ENCODE results near the gene MLN. TPM values are rescaled to one million over a fixed set of nuclear protein-coding genes. Genes with fewer than 3 reads are reported as not detected.

The MLN gene
- total RNA-seq, 1 experiment from 2014 or later, result not detected

GRCh38 chr6:33781131-33781975 lies 22.4 kb downstream of the MLN start:
- peak overlapping the region; percentile 69 for H3K18ac ChIP-seq (ENCODE audit: insufficient read length, low read depth, low read length)
- no peak overlapping the region for H2BK20ac ChIP-seq (ENCODE audit: low read depth, low read length, poor library complexity, severe bottlenecking)
- no peak overlapping the region for H2AFZ ChIP-seq (ENCODE audit: low read length)
- H2BK5ac ChIP-seq (ENCODE audit: insufficient read length, low read length), result peak overlapping the region; percentile 64
- no peak overlapping the region for H3T11ph ChIP-seq (ENCODE audit: low read length)
- no peaks in the 10 kb centered on the region for H3K9me3 Mint-ChIP-seq
- H3K27ac Mint-ChIP-seq, result peak overlapping the region; percentile 87 to 98 (median 97)
- no peak overlapping the region for H2AK5ac ChIP-seq (ENCODE audit: insufficient read length, low read length)
- H3K4me1 ChIP-seq (ENCODE audit: insufficient read depth, low read length), result peaks cover 26% of the 10 kb centered on the region; the same call in 1 of the 2 replicates
- H3K4me1 Mint-ChIP-seq, result peaks cover 73 to 75% of the 10 kb centered on the region in 2 experiments
- peak overlapping the region; percentile 26 to 28; a peak in 4 of 5 replicates for H3K4me3 Mint-ChIP-seq
- H2BK12ac ChIP-seq (ENCODE audit: insufficient read length, low read depth, low read length), result peak overlapping the region; percentile 30
- H3K27me3 Mint-ChIP-seq (ENCODE audit: low read depth), result no peaks in the 10 kb centered on the region
- no peak overlapping the region for H3K23ac ChIP-seq (ENCODE audit: insufficient read length, low read depth, low read length)
- H4K91ac ChIP-seq (ENCODE audit: insufficient read length, low read depth, low read length), result peak overlapping the region; percentile 7
- peaks cover 3% of the 10 kb centered on the region for H3K79me1 ChIP-seq (ENCODE audit: insufficient read depth, low read depth, low read length, poor library complexity, severe bottlenecking)
- H3K79me2 ChIP-seq (ENCODE audit: insufficient read depth, low read length), result peaks cover 5% of the 10 kb centered on the region; the same call in 1 of the 2 replicates
- H3K9ac ChIP-seq (ENCODE audit: extremely low read depth, insufficient read length, low read length), result no peak overlapping the region
- H3K4ac ChIP-seq (ENCODE audit: low read depth, low read length), result no peak overlapping the region
- no CpG with 5 or more reads among the region's 16 CpGs for WGBS (ENCODE audit: extremely low coverage, insufficient read length, low lambda C conversion rate)
- no peaks in the 10 kb centered on the region for H3K23me2 ChIP-seq (ENCODE audit: insufficient read length, low read depth, low read length, poor library complexity, severe bottlenecking)
- no peaks in the 10 kb centered on the region for H4K20me1 ChIP-seq (ENCODE audit: control insufficient read depth, insufficient read depth, insufficient read length)
- H3K14ac ChIP-seq (ENCODE audit: insufficient read depth, low read length), result peak overlapping the region; percentile 54; the same call in 1 of the 2 replicates
- no peak overlapping the region for H3K56ac ChIP-seq (ENCODE audit: insufficient read length, low read depth, low read length)
- peak overlapping the region; percentile 28 for H4K5ac ChIP-seq (ENCODE audit: insufficient read length, low read depth, low read length)
- no peak overlapping the region for H4K8ac ChIP-seq (replicated peaks; ENCODE audit: insufficient read length, low read depth, low read length)
- H3K9me3 ChIP-seq (ENCODE audit: control insufficient read depth, low read depth, low read length), result no peaks in the 10 kb centered on the region
- DNase-seq, result peak; percentile 93
- H3K27me3 ChIP-seq (ENCODE audit: insufficient read depth, low read length), result no peaks in the 10 kb centered on the region
- no peak overlapping the region for H3K4me2 ChIP-seq (ENCODE audit: insufficient read depth, insufficient read length, low read length)
- no peak overlapping the region for H2BK120ac ChIP-seq (ENCODE audit: low read depth, low read length, poor library complexity, severe bottlenecking)
- peak overlapping the region; percentile 20 for H3K27ac ChIP-seq (ENCODE audit: insufficient read length, low read depth, low read length)
- peaks cover 43 to 90% (median 89%) of the 10 kb centered on the region in 3 experiments for H3K36me3 Mint-ChIP-seq (ENCODE audit: insufficient read depth in 1 of 3, low read depth in 3 of 3)
- no peak for TF ChIP-seq CTCF (conservative IDR thresholded peaks at IDR 0.05)
- no peak overlapping the region for H2BK15ac ChIP-seq (ENCODE audit: low read depth, low read length)

All from H9 (cell line).